Fibroblast of pulmonary artery (primary cell): ENCODE data around the gene DICER1.

Source experiments
- DNase-seq: peaks from one replicate; pipeline ENCODE4 v3.0.0-alpha.2; 2010; ENCODE audit warnings: low read depth
- H3K4me3 ChIP-seq: replicated peaks from 2 replicates; pipeline ENCODE4 v1.5.1; 2011; ENCODE audit warnings: low read depth, mild to moderate bottlenecking, control low read depth, low read length, moderate library complexity
- TF ChIP-seq, protein P1 (sequence below): IDR thresholded peaks from 2 replicates; pipeline ENCODE4 v1.5.1; 2011; ENCODE audit warnings: mild to moderate bottlenecking, control low read depth, low read length, inconsistent platforms; ENCODE audit errors: missing control alignments

The DICER1 gene

DNA sequence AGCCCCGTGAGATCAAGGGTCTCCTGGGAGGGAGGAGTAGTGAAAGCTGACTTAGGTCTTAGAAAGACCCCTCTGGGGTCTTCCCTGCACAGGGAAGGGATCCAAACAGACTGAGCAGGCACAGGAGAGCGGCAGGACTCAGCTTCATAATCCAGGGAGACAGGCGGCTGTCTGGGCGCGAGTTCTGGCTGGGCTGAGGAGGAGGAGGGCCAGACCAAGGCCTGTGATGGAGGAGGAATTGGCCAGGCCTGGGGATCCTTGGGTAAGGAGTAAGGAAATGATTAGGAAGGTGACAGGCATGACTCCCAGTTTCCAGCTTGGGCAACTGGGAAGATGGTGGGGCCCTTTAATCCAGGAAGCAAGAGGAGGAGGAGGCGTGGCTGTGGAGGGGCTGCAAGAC lies 93.1 kb downstream of the DICER1 start:
- no peak for DNase-seq
- H3K4me3 ChIP-seq = no peak overlapping the region
- TF ChIP-seq, protein P1, sequence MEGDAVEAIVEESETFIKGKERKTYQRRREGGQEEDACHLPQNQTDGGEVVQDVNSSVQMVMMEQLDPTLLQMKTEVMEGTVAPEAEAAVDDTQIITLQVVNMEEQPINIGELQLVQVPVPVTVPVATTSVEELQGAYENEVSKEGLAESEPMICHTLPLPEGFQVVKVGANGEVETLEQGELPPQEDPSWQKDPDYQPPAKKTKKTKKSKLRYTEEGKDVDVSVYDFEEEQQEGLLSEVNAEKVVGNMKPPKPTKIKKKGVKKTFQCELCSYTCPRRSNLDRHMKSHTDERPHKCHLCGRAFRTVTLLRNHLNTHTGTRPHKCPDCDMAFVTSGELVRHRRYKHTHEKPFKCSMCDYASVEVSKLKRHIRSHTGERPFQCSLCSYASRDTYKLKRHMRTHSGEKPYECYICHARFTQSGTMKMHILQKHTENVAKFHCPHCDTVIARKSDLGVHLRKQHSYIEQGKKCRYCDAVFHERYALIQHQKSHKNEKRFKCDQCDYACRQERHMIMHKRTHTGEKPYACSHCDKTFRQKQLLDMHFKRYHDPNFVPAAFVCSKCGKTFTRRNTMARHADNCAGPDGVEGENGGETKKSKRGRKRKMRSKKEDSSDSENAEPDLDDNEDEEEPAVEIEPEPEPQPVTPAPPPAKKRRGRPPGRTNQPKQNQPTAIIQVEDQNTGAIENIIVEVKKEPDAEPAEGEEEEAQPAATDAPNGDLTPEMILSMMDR = no peak

DNA sequence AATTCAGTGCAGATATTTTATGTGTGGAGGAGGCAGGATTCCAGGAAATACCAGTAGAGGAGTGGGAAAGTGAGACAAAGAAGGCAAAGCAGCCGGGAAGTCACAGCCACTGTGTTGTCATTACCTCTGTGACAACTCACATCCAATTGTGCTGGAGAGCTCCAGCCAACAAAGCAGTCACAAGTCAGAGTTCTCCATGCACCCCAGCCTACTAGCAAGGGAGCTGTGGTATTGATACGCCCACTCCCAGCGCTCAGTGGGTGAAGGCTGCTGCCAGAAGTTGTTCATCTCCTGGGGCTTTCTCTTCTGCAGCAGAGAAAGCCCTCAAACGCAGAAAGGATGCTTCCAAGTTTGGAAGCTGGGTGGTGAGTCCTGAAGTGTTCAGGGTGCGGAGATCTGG lies 93.9 kb downstream of the DICER1 start:
- TF ChIP-seq, protein P1 = no peak
- H3K4me3 ChIP-seq = no peak overlapping the region
- no peak for DNase-seq

DNA sequence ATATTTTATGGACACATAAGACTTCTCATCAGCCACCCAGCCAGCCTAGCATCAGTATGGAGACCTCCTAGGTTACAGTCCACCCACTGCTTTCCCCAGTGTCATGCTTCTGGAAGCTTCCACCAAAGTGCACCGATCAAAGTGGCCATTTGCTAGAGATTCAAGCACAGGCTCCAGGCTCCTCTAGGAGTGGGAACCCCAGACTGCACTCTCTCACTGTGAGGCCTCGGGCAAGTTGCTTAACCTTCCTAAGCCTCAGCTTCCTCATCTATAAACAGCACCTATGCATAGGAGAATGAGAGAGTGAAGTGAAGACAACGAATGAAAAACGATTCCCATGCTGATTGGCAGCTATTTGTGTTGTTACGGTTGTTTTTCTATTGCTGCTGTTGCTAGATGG lies 94.4 kb downstream of the DICER1 start:
- H3K4me3 ChIP-seq = no peak overlapping the region
- TF ChIP-seq, protein P1 = no peak
- DNase-seq = no peak

DNA sequence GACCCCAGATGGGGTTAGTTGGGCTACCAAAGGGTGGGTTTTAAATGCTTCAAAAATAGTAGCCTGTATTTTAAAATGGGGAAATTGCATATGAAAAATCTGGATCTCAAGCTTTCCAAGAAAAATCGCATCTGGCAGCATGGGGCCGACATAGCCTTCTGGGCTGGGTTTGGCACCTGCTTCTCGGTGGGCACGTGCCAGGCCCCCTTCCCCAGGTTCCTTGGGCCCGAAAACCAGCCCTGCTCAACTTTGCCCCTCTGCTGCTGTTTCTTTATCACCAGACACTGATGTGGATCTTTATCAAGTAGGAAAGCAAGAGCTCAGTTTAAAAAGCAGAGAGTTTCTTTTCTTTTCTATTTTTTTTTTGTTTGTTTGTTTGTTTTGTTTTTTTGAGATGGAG lies 95.1 kb downstream of the DICER1 start:
- no peak overlapping the region for H3K4me3 ChIP-seq
- no peak for DNase-seq
- TF ChIP-seq, protein P1 = no peak

DNA sequence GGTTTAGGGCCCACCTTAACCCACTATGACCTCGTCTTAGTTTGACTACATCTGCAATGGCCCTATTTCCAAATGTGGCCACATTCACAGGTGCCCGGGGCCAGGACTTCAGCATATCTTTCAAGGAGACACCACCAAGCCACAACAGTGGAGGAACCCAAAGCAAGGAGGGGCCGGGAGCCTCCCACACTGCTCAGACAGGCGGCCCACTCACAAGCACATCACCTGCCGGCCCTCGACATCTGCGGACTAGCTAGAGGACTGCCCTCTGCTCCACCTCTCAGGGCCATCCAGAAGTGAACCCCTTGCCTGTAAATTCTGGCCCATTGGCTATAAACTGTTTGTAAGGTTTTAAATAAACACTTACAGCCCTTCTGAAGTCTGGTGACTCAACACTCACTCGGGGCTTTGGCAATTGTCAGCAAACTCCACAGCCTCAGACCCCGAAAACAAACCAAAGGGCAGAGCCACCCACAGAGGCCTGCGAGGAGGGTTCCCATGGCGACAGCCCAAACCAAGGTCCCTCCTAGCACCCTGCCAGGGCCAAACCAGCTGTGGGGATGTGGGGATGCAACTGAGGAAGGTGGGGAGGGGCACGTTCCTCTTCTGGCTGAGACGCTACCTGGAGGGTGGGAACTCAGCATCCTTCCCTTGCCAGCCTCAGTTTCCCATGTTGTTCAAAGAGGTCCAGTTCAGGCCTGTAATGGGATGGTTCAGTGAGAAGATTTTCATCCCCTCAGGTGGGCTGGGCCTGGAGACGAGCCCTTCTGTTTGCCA lies 95.8 kb downstream of the DICER1 start:
- TF ChIP-seq, protein P1 = no peak
- H3K4me3 ChIP-seq = no peak overlapping the region
- no peak for DNase-seq

DNA sequence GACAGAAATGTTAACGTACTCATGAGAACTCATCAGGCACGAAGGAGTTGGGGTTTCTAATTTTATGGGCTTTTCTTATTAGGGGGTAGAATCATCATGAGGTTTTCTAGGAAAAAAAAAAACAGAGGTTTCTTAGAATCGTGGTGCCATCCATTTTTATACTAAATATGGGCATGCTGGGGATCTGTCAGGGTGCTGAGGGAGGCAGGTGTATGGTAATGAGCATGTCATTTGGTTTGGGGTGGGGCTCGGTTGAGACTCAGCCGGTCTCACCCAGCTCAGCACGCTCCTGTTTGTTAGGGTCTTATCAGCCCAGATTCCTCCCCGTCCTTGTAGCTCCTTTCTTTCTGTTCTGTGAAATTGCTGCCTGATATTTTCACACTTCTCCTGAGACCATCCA lies 98.2 kb downstream of the DICER1 start:
- no peak overlapping the region for H3K4me3 ChIP-seq
- TF ChIP-seq, protein P1 = no peak
- no peak for DNase-seq

DNA sequence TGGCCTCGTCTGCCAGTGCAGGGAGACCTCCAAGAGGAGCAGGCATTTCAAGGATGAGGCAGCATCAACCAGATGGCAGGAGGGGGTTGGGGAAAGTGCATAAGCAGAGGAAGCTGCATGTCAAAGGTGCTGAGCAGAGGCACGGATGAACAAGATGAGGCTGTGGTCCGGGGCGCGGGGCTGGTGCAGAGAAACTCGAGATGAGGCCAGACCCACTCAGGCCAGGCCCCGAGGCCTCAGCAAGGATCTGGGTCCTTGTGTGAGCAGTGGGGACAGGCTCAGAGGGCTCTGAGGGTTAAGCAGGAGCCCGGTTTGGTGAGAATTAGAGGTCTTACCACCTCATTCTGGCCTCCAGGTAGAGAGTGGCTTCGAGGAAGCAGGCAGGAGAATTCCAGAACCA lies 98.8 kb downstream of the DICER1 start:
- H3K4me3 ChIP-seq = no peak overlapping the region
- DNase-seq = no peak
- TF ChIP-seq, protein P1 = no peak
